ENCODE results near the gene TSPYL4. TPM values are rescaled to one million over a fixed set of nuclear protein-coding genes. Genes with fewer than 3 reads are reported as not detected.
A peak's percentile ranks its signal among the peaks of the same experiment; 100 is the strongest.
"Not testable (repeated sequence)": the region's sequence is repeated elsewhere in the genome, so short reads cannot be mapped to it uniquely, and the experiment has no call there.

Gene TSPYL4
- total and polyA plus RNA-seq, 5 donors = 21.4 to 43.6 (median 41.2) TPM

DNA sequence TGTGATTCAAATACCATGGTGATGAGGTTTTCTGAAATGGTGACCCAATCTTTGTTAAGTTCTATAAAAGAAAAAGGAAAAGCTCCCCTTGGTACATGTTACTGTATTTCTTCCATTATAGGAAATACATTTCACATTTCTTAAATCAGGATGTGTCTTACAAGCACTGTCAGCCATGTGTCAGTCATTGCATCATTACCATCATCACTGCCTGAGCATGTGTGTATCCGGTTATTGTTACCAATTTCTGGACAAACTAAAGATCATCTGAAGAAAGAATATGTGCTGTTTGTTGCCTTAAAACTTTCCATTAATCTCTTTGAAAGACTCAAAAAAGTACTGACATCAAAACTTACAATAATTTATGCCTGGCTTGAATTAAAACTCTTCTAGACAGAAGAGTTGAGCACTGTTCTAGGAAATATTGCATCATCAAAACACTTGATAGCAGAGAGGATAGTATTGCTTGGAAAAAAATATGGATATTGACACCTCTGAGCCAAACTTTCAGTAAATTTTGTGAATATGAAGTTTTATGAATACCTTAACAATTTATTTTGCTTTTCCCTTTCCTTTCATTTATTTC is 33.0 kb upstream of the TSPYL4 start:
- H3K9me3 ChIP-seq (ENCODE audit: control insufficient read depth, low read length) = no peaks in the 10 kb centered on the region
- no peaks in the 10 kb centered on the region for H3K4me1 ChIP-seq (ENCODE audit: control insufficient read depth, insufficient read depth, low read length)
- H3K4me3 ChIP-seq (ENCODE audit: low read length) = no peak overlapping the region
- DNase-seq (no peak), ATAC-seq (no peak)
- WGBS = 77% methylated on average over 1 of the region's 1 CpG
- H3K27ac ChIP-seq (ENCODE audit: low read length) = no peak overlapping the region
- H3K27me3 ChIP-seq (ENCODE audit: control insufficient read depth, insufficient read depth) = no peaks in the 10 kb centered on the region
- intact Hi-C loops (cut with DNase I) = loop anchor here (5.0 to 10.0 kb wide), 3 partner anchors 158 to 248 kb away; no protein-coding TSS in a partner anchor

DNA sequence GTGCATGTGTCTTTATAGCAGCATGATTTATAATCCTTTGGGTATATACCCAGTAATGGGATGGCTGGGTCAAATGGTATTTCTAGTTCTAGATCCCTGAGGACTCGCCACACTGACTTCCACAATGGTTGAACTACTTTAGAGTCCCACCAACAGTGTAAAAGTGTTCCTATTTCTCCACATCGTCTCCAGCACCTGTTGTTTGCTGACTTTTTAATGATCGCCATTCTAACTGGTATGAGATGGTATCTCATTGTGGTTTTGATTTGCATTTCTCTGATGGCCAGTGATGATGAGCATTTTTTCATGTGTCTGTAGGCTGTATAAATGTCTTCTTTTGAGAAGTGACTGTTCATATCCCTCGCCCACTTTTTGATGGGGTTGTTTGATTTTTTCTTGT is 31.1 kb upstream of the TSPYL4 start:
- H3K27me3 ChIP-seq (ENCODE audit: control insufficient read depth, insufficient read depth); H3K4me1 ChIP-seq (ENCODE audit: control insufficient read depth, insufficient read depth, low read length); DNase-seq; ATAC-seq; H3K4me3 ChIP-seq (ENCODE audit: low read length); H3K9me3 ChIP-seq (ENCODE audit: control insufficient read depth, low read length); H3K27ac ChIP-seq (ENCODE audit: low read length): not testable (repeated sequence)
- intact Hi-C loops (cut with DNase I) = loop anchor here (5.0 to 10.0 kb wide), 3 partner anchors 160 to 250 kb away; no protein-coding TSS in a partner anchor
- WGBS = 97% methylated on average over 4 of the region's 4 CpGs

DNA sequence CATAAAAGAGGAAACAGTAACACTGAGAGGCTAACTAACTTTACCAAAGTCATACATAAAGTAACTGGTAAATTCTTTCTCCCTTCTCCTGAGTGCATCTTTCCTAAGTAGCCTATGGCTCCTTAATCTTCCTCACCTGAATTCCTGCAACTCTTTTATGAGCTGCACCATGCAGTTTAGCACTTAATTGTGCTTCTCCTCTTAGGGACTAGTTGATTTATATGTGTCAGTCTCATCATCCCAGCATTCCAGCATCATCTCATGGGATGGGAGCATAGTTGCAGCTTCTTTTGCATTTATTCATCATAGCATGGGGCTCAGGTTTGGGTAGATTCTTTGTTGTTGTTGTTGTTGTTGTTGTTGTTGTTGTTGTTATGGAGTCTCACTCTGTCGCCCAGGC is 29.3 kb upstream of the TSPYL4 start:
- H3K9me3 ChIP-seq (ENCODE audit: control insufficient read depth, low read length) = no peaks in the 10 kb centered on the region
- intact Hi-C loops (cut with DNase I) = loop anchor here in 3 of 4 donors (10.0 kb wide), 2 partner anchors 162 to 252 kb away; no protein-coding TSS in a partner anchor
- no peaks in the 10 kb centered on the region for H3K27me3 ChIP-seq (ENCODE audit: control insufficient read depth, insufficient read depth)
- 78% methylated on average over 1 of the region's 1 CpG for WGBS
- no peak overlapping the region for H3K27ac ChIP-seq (ENCODE audit: low read length)
- no peaks in the 10 kb centered on the region for H3K4me1 ChIP-seq (ENCODE audit: control insufficient read depth, insufficient read depth, low read length)
- ATAC-seq = no peak
- H3K4me3 ChIP-seq (ENCODE audit: low read length) = no peak overlapping the region
- no peak for DNase-seq

DNA sequence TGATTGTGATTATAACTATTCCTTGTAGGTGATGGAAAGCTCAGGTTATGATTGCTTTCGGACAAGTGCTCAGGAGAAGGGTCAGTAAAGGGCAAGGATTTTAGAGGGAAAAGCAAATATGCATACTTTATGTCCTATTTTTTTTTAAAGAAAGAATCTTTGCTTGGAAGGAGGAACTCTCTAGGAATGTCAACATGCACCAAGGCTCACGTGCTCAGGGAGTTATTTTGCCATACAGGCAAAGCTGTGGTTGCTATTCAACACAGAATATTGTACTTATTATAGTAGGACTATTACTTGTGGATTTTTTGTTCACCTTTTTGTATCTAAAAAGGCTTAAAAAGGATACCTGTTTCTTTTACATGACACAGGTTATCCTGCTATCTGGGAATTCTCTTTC is 28.8 kb upstream of the TSPYL4 start:
- DNase-seq (no peak), ATAC-seq (no peak)
- Histone ChIP-seq H3K9me3 (ENCODE audit: control insufficient read depth, low read length) (no peaks in the 10 kb centered on the region), H3K4me1 (ENCODE audit: control insufficient read depth, insufficient read depth, low read length) (no peaks in the 10 kb centered on the region), H3K27ac (ENCODE audit: low read length) (no peak overlapping the region), H3K4me3 (ENCODE audit: low read length) (no peak overlapping the region), H3K27me3 (ENCODE audit: control insufficient read depth, insufficient read depth) (no peaks in the 10 kb centered on the region)
- 75% methylated on average over 2 of the region's 2 CpGs for WGBS
- intact Hi-C loops (cut with DNase I) = loop anchor here in 3 of 4 donors (10.0 kb wide), 2 partner anchors 162 to 252 kb away; no protein-coding TSS in a partner anchor

DNA sequence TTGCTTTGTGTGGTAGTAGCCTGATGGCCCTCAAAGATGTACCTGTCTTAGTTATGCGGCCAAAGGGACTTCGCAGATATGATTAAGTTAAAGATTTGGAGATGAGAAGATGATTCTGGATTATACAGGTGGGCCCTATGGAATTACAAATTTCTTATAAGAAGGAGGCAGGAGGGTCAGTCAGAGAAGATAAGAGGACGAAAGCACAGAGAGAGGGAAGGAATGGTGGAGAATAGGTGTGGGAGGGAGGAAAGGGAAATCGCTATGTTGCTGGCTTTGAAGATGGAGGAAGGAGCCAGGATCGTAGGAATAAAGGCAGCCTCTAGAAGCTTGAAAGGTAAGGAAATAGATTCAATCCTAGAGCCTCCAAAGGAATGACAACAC is 27.1 kb upstream of the TSPYL4 start:
- ATAC-seq (no peak), DNase-seq (no peak)
- Histone ChIP-seq H3K27ac (ENCODE audit: low read length) (peak overlapping the region; percentile 13), H3K27me3 (ENCODE audit: control insufficient read depth, insufficient read depth) (no peaks in the 10 kb centered on the region), H3K9me3 (ENCODE audit: control insufficient read depth, low read length) (no peaks in the 10 kb centered on the region), H3K4me1 (ENCODE audit: control insufficient read depth, insufficient read depth, low read length) (no peaks in the 10 kb centered on the region), H3K4me3 (ENCODE audit: low read length) (peak overlapping the region; percentile 97)
- 76% methylated on average over 5 of the region's 5 CpGs for WGBS
- intact Hi-C loops (cut with DNase I) = loop anchor here in 3 of 4 donors (10.0 kb wide), 2 partner anchors 164 to 254 kb away; no protein-coding TSS in a partner anchor

DNA sequence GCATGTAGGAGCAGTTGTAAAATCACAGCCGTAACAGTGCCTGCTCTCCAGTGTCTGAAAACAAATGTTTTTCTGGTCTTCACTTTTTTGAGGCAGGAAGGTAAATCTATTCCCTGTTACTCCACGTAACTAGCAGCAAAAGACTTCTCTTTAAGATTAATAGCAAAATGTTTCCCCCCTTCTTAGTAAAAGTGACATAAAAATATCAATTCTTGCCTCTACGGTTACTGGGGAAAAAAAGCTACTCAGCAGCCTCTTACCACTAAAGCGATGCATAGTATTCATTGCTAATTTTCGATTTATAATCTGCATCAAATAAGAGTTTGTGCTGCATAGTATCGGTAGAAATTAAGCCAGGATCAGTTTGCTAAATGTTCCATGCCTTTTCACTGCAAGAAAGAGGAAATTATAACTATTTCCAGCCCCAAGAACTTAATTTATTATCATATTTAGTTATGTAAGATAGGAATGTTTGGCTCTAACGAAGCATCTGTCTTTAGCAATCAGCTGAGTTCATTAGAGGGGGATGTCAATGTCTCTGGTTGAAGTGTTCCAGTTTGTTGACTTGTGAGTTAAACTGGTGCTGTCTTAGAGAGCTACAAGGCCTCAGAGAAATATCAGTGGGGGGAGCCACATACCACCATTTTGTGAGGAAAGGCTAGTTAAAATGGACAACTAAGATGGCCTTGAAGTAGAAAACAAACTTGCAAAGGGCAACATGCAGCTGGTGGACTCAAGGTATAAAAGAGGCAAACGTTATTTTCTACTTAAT is 26.5 kb upstream of the TSPYL4 start:
- Histone ChIP-seq H3K4me1 (ENCODE audit: control insufficient read depth, insufficient read depth, low read length) (no peaks in the 10 kb centered on the region), H3K4me3 (ENCODE audit: low read length) (peak overlapping the region; percentile 97), H3K27ac (ENCODE audit: low read length) (peak overlapping the region; percentile 97), H3K27me3 (ENCODE audit: control insufficient read depth, insufficient read depth) (no peaks in the 10 kb centered on the region), H3K9me3 (ENCODE audit: control insufficient read depth, low read length) (no peaks in the 10 kb centered on the region)
- ATAC-seq (no peak), DNase-seq (no peak)
- WGBS = 14% methylated on average over 8 of the region's 8 CpGs
- intact Hi-C loops (cut with DNase I) = loop anchor here in 3 of 4 donors (10.0 kb wide), 2 partner anchors 164 to 254 kb away; no protein-coding TSS in a partner anchor

DNA sequence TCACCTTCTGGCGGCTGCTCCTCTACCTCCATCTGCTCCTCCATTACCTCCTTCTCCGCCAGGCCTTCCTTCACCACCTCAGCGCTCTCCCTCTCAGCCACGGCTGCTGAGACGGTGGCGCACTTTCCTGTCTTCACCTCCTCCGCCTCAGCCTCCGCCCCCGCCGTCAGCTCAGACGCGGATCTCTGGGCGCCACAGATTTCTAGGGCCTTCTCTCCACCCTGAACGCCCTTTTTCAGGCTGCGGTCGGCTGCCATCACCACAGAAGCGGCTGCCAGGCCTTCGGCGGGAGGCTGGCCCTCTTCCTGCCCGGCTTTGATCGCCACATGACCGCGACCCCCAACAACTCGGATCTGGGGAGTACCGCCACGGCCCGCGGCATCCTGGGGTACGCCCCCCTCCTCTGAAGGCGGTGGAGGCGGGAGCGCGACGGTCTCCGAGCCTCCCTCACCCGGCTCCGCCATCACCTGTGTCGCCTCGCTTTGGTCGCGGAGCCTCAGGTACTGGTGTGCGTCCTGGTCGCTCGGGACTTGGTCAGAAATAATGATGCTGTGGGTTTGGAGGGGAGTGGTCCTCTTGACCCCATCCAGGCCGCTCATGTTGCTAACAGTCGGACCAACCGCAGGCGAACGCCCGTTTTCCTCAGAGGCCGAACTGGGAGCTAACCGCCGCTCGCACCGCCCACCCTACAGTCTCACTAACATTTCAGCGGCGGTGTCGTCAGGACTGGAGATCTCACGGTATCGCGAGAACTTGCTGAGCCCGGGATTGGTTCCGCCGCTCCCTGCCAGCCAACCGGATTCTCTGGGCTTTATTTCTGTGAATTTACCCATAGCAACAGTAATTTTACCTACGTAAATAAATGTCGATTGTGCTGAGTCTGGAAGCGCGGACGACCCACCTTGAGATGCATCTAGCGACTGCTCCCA is 25.6 kb upstream of the TSPYL4 start, which contains the start of gene TSPYL1:
Gene TSPYL1, minus strand, starts transcription at position 699 of the 929 bp plus-strand sequence. Its CDS starts 100 bp downstream, at position 599.
- ATAC-seq (peak; percentile 98 to 99), DNase-seq (peak; percentile 97 to 98 (median 98))
- Histone ChIP-seq H3K9me3 (ENCODE audit: control insufficient read depth, low read length) (no peaks in the 10 kb centered on the region), H3K27ac (ENCODE audit: low read length) (peak within 1 kb of the TSS; percentile 97), H3K4me3 (ENCODE audit: low read length) (peak within 1 kb of the TSS; percentile 97), H3K27me3 (ENCODE audit: control insufficient read depth, insufficient read depth) (no peaks in the 10 kb centered on the region), H3K4me1 (ENCODE audit: control insufficient read depth, insufficient read depth, low read length) (no peaks in the 10 kb centered on the region)
- intact Hi-C loops (cut with DNase I) = loop anchor here (10.0 kb wide), 3 partner anchors 165 to 285 kb away; no protein-coding TSS in a partner anchor
- WGBS = under 1% methylated on average over 71 of the region's 71 CpGs

DNA sequence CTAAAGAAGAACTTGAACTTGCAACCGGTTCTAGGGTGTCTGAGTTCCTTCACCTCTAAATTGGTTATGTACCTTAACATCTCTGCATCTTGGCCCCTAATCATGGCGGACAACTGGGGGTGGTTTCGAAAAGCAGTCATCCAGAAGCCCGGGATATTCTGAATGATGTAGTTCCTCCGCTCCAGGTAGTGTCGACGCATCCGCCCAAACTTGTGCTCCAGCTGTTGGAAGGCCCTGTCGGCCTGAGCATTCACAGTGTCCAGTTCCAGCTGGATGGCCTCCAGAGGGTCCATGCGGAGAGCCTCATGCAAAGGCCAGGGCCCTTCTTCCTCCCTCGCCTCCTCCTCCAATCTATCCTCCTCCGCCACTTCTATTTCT is 25.0 kb upstream of the TSPYL4 start:
- 10% methylated on average over 12 of the region's 12 CpGs for WGBS
- ATAC-seq = peak; percentile 58 to 69
- Histone ChIP-seq H3K27ac (ENCODE audit: low read length) (peak overlapping the region; percentile 97), H3K4me1 (ENCODE audit: control insufficient read depth, insufficient read depth, low read length) (no peaks in the 10 kb centered on the region), H3K4me3 (ENCODE audit: low read length) (peak overlapping the region; percentile 97), H3K9me3 (ENCODE audit: control insufficient read depth, low read length) (no peaks in the 10 kb centered on the region), H3K27me3 (ENCODE audit: control insufficient read depth, insufficient read depth) (no peaks in the 10 kb centered on the region)
- DNase-seq = peak; percentile 73 to 89 (median 85)
- intact Hi-C loops (cut with DNase I) = loop anchor here in 2 of 4 donors (10.0 kb wide), 1 partner anchor 286 kb away; no protein-coding TSS in a partner anchor

DNA sequence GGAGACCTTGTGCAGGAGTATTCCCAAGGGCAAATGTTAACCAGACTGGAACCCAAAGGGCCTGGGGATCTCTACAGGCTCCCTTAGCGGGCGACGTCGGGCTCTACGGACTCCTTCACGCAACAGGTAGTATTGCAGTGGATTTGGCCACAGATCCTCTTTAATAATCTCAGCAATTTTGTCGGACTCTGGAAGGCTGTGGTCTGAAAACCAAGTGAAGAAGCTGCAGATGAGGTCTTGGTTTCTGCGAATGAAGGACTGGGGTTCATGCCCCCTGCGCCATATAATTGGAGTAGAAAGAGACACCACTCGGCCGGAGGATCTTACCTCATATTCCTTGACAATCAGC is 24.6 kb upstream of the TSPYL4 start:
- Histone ChIP-seq H3K27me3 (ENCODE audit: control insufficient read depth, insufficient read depth) (no peaks in the 10 kb centered on the region), H3K4me1 (ENCODE audit: control insufficient read depth, insufficient read depth, low read length) (peaks cover under 1% of the 10 kb centered on the region), H3K4me3 (ENCODE audit: low read length) (peak overlapping the region; percentile 97), H3K9me3 (ENCODE audit: control insufficient read depth, low read length) (no peaks in the 10 kb centered on the region), H3K27ac (ENCODE audit: low read length) (peak overlapping the region; percentile 97)
- 70% methylated on average over 11 of the region's 11 CpGs for WGBS
- DNase-seq (peak in 1 of 3 donors; percentile 35), ATAC-seq (no peak)
- intact Hi-C loops (cut with DNase I) = loop anchor here in 2 of 4 donors (10.0 kb wide), 1 partner anchor 286 kb away; no protein-coding TSS in a partner anchor

DNA sequence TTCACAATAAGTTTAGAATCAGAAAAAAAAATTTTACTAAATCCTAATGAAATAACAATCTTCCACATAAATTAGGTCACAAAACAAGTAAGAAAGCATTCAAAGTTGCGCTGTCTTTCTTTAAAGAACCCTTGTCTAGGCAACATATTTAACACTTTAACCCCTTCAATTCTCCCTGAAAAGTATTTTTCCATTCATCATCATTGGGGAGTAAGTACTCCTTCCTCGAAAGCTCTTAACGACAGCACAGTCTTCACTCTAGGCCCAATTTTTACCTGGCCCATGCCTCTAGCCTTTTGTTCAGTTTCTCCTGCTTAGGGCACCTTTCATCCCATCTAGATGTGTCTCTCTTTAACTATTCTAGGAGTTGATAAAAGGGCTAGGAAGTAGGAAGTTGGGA is 23.2 kb upstream of the TSPYL4 start:
- H3K4me3 ChIP-seq (ENCODE audit: low read length) = peak overlapping the region; percentile 97
- ATAC-seq (no peak), DNase-seq (no peak)
- intact Hi-C loops (cut with DNase I) = loop anchor here in 2 of 4 donors (10.0 kb wide), 1 partner anchor 288 kb away; no protein-coding TSS in a partner anchor
- peaks cover 1% of the 10 kb centered on the region for H3K4me1 ChIP-seq (ENCODE audit: control insufficient read depth, insufficient read depth, low read length)
- no peaks in the 10 kb centered on the region for H3K27me3 ChIP-seq (ENCODE audit: control insufficient read depth, insufficient read depth)
- WGBS = 26% methylated on average over 3 of the region's 3 CpGs
- no peaks in the 10 kb centered on the region for H3K9me3 ChIP-seq (ENCODE audit: control insufficient read depth, low read length)
- H3K27ac ChIP-seq (ENCODE audit: low read length) = no peak overlapping the region

Data from right cardiac atrium (tissue), 5 donors.